ENCODE results near the gene SIVA1.

DNA sequence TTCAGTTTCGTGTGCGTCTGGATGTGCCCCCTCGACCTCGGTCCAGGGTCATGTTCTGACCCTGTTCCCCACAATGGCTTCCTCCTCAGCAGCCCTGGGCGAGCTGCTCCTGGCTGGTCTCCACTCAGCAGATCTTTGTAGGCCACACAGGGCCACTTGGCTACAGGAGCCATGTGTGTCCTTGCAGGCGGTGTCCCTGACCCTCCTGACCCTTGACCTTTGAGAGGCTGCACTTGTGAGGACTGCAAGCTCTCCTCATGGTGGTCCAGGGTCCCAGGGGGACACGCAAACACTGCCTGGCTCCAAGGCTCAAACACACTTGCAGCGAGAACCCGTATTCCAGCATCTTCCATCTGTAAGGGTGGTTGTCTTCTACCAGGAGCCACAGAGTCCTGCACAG is 7.5 kb upstream of the SIVA1 start:
- TF ChIP-seq POLR2A (IDR thresholded peaks at IDR 0.05): no peak
- TF ChIP-seq, protein P1, sequence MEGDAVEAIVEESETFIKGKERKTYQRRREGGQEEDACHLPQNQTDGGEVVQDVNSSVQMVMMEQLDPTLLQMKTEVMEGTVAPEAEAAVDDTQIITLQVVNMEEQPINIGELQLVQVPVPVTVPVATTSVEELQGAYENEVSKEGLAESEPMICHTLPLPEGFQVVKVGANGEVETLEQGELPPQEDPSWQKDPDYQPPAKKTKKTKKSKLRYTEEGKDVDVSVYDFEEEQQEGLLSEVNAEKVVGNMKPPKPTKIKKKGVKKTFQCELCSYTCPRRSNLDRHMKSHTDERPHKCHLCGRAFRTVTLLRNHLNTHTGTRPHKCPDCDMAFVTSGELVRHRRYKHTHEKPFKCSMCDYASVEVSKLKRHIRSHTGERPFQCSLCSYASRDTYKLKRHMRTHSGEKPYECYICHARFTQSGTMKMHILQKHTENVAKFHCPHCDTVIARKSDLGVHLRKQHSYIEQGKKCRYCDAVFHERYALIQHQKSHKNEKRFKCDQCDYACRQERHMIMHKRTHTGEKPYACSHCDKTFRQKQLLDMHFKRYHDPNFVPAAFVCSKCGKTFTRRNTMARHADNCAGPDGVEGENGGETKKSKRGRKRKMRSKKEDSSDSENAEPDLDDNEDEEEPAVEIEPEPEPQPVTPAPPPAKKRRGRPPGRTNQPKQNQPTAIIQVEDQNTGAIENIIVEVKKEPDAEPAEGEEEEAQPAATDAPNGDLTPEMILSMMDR (IDR thresholded peaks at IDR 0.05): no peak

All from esophagus squamous epithelium (tissue), 4 donors.